ENCODE results near the gene NDST4.

DNA sequence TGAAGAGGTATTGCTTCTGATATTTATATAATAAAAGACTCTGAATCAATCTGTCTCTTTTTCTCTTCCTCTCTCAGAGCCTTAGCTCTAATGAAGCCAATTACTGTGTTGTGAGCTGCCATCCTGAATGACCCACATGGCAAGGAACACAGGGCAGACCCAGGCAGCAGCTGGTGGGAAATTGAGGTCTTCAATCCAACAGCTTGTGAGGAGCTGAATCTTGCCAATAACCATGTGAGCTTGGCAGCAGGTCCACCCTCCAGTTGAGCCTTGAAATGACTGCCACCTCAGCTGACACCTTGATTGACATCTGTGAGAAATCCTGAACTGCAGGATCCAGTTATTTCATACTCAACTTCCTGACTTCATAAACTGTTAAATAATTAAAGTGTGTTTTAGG lies 149.4 kb downstream of the NDST4 start:
- no peak for TF ChIP-seq POLR2A (IDR thresholded peaks at IDR 0.05)
- TF ChIP-seq, protein P1, sequence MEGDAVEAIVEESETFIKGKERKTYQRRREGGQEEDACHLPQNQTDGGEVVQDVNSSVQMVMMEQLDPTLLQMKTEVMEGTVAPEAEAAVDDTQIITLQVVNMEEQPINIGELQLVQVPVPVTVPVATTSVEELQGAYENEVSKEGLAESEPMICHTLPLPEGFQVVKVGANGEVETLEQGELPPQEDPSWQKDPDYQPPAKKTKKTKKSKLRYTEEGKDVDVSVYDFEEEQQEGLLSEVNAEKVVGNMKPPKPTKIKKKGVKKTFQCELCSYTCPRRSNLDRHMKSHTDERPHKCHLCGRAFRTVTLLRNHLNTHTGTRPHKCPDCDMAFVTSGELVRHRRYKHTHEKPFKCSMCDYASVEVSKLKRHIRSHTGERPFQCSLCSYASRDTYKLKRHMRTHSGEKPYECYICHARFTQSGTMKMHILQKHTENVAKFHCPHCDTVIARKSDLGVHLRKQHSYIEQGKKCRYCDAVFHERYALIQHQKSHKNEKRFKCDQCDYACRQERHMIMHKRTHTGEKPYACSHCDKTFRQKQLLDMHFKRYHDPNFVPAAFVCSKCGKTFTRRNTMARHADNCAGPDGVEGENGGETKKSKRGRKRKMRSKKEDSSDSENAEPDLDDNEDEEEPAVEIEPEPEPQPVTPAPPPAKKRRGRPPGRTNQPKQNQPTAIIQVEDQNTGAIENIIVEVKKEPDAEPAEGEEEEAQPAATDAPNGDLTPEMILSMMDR (IDR thresholded peaks at IDR 0.05): no peak

All from thyroid gland (tissue), 4 donors.